ENCODE data around the gene SPECC1L.

The SPECC1L gene

DNA sequence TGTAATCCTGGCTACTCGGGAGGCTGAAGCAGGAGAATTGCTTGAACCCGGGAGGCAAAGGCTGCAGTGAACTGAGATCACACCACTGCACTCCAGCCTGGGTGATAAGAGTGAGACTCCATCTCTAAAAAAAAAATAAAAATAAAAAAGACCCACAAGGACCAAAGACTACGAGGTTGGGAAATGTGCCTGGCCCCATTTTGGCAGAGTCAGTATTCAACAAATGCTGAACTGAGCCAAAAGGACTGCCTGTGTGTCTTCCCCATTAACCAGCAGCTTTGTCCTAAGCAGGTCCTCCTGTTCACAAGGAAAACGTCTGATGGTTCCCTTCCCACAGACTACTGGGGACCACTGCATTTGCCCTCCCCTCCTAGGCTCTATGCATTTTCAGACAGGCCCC, 184.4 kb downstream of the SPECC1L start:
- DNase-seq = no peak

DNA sequence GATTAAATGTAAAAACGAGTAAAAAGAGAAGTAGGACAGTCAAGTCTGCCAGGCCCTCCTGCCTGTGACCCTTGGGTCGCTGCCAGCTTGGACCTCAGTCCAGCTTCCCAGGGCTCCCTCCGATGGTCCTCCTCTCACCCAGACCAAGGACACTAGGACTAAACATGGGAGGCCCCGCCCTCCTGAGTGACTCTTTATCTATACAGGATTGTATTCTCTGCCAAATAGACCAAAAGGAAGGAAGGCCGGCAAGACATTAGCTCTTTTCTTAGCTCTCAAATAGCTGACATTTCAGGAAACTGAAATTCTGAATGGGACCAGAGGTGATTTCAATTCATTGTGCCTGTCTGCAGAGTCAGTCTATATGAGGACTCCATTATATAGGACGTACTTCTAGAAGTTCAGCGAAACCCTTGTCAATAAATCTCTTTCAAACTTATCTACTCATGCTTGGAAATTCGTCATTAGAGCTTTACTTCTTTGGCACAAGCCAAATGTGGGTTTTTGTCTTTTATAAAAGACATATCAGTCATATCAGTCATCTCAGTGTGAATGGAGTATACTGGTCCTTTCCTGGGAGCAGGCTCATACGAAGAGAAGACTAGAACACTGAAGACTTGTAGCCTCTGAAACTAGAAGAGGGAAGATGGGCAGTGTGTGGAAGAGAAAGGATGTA, 185.3 kb downstream of the SPECC1L start:
- DNase-seq = no peak

DNA sequence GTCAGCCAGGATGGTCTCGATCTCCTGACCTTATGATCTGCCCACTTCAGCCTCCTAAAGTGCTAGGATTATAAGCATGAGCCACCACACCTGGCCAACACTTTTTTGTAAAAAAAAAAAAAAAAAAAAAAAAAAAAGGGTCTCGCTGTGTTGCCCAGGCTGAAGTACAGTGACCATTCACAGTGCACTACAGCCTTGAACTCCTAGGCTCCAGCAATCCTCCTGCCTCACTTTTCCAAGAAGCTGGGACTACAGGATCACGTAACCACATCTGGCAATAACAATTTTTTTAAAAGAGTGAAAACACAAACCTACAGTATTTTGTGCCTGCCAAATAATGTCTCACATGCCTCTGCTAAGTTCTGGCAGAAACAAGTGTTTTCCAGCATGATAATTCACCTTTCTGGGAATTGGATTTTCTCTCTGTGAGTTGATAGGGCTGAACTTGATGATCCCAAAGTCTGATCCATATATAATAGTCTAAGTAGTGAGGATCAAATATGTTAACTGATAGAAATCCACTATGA, 187.3 kb downstream of the SPECC1L start:
- no peak for DNase-seq

- DNase-seq = no peak
Measured at GRCh38 chr22:24459911-24460310, 189.3 kb downstream of the SPECC1L start.

DNA sequence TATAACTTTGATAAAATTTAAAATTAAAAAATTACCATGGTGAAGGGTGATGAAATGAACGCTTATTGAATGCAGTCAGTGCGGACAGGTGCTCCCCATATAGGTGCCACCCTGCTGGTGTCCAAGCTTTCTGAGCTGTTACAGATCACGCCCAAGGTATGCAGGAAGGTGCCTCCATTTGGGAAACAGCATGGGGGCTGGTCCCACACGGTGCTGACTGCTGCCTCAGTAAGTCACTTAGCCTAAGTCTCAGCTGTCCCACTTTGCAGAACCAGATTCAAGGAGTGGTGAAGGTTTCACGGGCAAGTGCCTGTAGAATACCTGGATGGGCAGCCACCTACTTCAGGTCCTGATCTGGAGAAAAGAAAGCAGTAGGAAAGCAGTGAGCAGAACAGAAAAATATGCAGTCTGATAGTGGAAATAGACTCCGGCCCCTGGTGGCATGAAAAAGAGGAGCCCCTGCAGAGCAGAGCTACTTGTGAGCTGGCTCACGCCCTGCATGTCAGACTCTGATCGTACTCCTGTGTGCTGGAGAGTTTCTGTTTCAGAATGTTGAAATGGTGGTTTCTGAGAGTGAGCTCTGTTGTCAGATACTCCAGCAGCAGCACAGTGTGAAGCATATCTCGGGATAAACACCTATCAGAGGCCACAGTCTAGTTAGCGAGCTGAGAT, 189.9 kb downstream of the SPECC1L start:
- no peak for DNase-seq

DNA sequence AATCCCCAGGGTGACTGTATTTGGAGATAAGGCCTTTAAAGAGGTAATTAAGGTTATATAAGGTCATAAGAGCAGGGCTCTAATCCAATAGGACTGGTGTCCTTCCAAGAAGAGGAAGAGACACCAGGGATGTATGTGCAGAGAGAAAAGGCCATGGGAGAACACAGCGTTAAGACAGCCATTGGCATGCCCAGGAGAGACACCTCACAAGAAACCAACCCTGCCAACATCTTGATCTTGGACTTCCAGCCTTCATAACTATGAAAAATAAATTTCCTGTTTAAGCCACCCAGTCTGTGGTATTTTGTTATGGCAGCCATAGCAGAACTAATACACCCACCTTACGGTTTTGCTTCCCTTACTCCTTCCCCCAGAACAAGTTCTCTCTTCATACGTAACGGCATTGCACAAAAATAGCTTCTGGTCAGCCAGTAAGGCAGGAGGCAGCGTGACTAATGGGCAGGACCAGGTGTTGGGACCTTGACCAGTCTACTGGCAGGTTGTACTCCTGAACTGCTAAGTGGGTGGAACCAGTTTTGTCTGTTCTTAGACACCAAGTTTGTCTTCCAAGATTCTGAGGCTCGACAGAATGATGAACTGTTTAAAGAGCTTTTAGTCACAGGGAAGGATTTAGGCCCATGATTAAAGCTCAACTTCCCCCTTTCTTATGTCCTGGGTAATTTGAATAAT, 192.6 kb downstream of the SPECC1L start:
- DNase-seq = no peak

DNA sequence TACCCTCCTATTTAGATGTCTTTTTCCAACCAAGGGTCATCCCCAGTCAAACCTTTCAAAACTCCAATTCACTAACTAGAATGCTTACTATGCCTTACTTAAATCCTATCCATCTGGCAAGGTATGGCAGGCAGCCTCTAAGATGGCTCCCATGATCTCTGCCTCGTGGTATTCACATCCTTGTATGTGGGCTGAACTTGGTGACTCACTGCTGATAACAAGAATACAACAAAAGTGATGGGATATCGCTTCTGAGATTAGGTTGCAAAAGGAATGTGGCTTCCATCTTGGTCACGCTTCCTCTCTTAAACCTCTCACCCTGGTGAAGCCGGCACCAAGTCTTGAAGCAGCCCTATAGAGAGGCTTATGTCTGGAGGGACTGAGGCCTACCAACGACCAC, 194.9 kb downstream of the SPECC1L start:
- peak; percentile 14 for DNase-seq

GRCh38 chr22:24465975-24466374, 195.3 kb downstream of the SPECC1L start:
- DNase-seq = no peak

GRCh38 chr22:24466716-24467328, 196.2 kb downstream of the SPECC1L start:
- no peak for DNase-seq

DNA sequence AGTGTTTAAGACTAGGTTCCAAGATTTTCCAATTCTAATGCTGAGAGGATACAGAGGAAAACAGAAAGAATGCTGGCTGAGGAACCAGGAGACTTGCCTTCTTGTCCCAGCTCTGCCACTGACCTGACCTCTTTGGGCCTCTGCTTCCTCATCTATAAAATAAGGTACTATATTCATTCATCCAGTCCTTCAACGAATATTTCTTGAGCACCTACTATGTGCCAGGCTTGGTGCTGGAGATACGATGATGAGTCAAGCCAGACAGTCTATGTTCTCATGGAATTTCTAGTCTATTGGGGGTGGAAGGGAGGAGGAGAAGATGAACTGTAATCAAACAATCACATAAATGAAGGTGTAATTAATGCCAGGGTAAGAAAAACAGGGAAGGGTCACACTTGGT, 196.7 kb downstream of the SPECC1L start:
- DNase-seq = no peak

Data from DMS79 (cell line).